Tibial nerve (tissue), 4 donors: ENCODE data around the gene ZNF467. TPM values are rescaled to one million over a fixed set of nuclear protein-coding genes. Genes with fewer than 3 reads are reported as not detected.

Source experiments
- DNase-seq, 2 donors: peaks; one replicate each; pipeline ENCODE4 v3.0.0-alpha.2; 2019; ENCODE audit warnings: low spot score in 2 of 2
- H3K27ac ChIP-seq, 4 donors: fragments of 200-600 bp; sonication (generic) in 3 of 4; one replicate each; pipeline ENCODE4 v1.5.1; 2017 to 2019; ENCODE audit warnings: mild to moderate bottlenecking in 1 of 4
- H3K27me3 ChIP-seq, 2 donors: fragments of 200-600 bp; sonication (generic) in 1 of 2; one replicate each; pipeline versions ENCODE4 v1.5.1 to v1.6.0; 2017 to 2019
- H3K36me3 ChIP-seq, 3 donors: fragments of 200-600 bp; sonication (generic); one replicate each; pipeline ENCODE4 v1.5.1; 2018 to 2019
- H3K4me1 ChIP-seq, 4 donors: fragments of 200-600 bp; sonication (generic) in 3 of 4; one replicate each; pipeline ENCODE4 v1.5.1; 2017 to 2019
- H3K4me3 ChIP-seq, 4 donors: fragments of 200-600 bp; sonication (generic) in 3 of 4; one replicate each; pipeline ENCODE4 v1.5.1; 2017 to 2019; ENCODE audit warnings: mild to moderate bottlenecking in 1 of 4, moderate library complexity in 1 of 4
- H3K9me3 ChIP-seq, 4 donors: fragments of 200-600 bp; sonication (generic) in 3 of 4; one replicate each; pipeline ENCODE4 v1.5.1; 2017 to 2019
- CTCF ChIP-seq, 5 experiments: fragments of 200-600 bp in 3 of 5; fragments of 450-650 bp in 2 of 5; sonication (generic) in 3 of 5; IDR thresholded peaks; one replicate each; pipeline ENCODE4 v1.5.1; 2016 to 2019; ENCODE audit warnings: antibody characterized with exemption in 5 of 5, mild to moderate bottlenecking in 3 of 5, moderate library complexity in 2 of 5
- EP300 ChIP-seq, 2 donors: sonication (generic); formaldehyde crosslinking; IDR thresholded peaks; one replicate each; pipeline ENCODE4 v1.6.1; 2017; ENCODE audit warnings: antibody characterized with exemption in 2 of 2, mild to moderate bottlenecking in 1 of 2
- POLR2A ChIP-seq, 2 donors: fragments of 450-650 bp; IDR thresholded peaks; one replicate each; pipeline ENCODE4 v1.6.1; 2017; ENCODE audit warnings: antibody characterized with exemption in 2 of 2, mild to moderate bottlenecking in 2 of 2, moderate library complexity in 2 of 2
- WGBS, 2 donors: methylation state at CpG; one replicate each; pipeline ENCODE4 v1.1.5; 2018; 5-methylcytosine and 5-hydroxymethylcytosine counted together
- total RNA-seq, 4 donors: library from RNA; depleted of rRNA; stranded (reverse); fragments of >200 nt; gene quantifications; one replicate each; pipeline ENCODE4 v1.1.0, GENCODE V29; 2016

Gene ZNF467
- total RNA-seq, 4 donors from 2014 or later, result 3.3 to 15.9 (median 5.5) TPM

GRCh38 chr7:149801002-149801566 is 27.7 kb upstream of the ZNF467 start:
- Histone ChIP-seq H3K27me3 (no peaks in the 10 kb centered on the region), H3K4me3 (no peak overlapping the region), H3K4me1 (no peaks in the 10 kb centered on the region), H3K27ac (no peak overlapping the region), H3K36me3 (no peaks in the 10 kb centered on the region), H3K9me3 (no peaks in the 10 kb centered on the region)
- WGBS, 2 donors, result 96 to 97% methylated on average over 2 of the region's 2 CpGs
- DNase-seq, result no peak
- TF ChIP-seq EP300 (IDR thresholded peaks at IDR 0.05) (no peak), CTCF (IDR thresholded peaks at IDR 0.05) (no peak), POLR2A (IDR thresholded peaks at IDR 0.05) (no peak)

- WGBS, 2 donors, result 90 to 98% methylated on average over 13 of the region's 13 CpGs
- no peak for DNase-seq
- Histone ChIP-seq H3K9me3 (no peaks in the 10 kb centered on the region), H3K36me3 (no peaks in the 10 kb centered on the region), H3K4me3 (no peak overlapping the region), H3K27me3 (no peaks in the 10 kb centered on the region), H3K4me1 (no peaks in the 10 kb centered on the region), H3K27ac (no peak overlapping the region)
- no peak for TF ChIP-seq EP300 (IDR thresholded peaks at IDR 0.05)
- no peak for TF ChIP-seq CTCF (IDR thresholded peaks at IDR 0.05)
- no peak for TF ChIP-seq POLR2A (IDR thresholded peaks at IDR 0.05)
Observed at GRCh38 chr7:149800169-149800555, 26.8 kb upstream of the ZNF467 start.

GRCh38 chr7:149799397-149800168 is 26.2 kb upstream of the ZNF467 start:
- H3K27ac ChIP-seq, result no peak overlapping the region
- H3K9me3 ChIP-seq, result no peaks in the 10 kb centered on the region
- WGBS, 2 donors, result 59 to 61% methylated on average over 7 to 8 of the region's 8 CpGs
- H3K27me3 ChIP-seq, result no peaks in the 10 kb centered on the region
- H3K4me1 ChIP-seq, result no peaks in the 10 kb centered on the region
- H3K36me3 ChIP-seq, result no peaks in the 10 kb centered on the region
- TF ChIP-seq CTCF (IDR thresholded peaks at IDR 0.05), result peak in 1 of 5 experiments; percentile 32
- TF ChIP-seq POLR2A (IDR thresholded peaks at IDR 0.05), result no peak
- TF ChIP-seq EP300 (IDR thresholded peaks at IDR 0.05), result no peak
- peak in 1 of 2 donors; percentile 12 for DNase-seq
- no peak overlapping the region for H3K4me3 ChIP-seq

GRCh38 chr7:149797771-149798170 is 24.4 kb upstream of the ZNF467 start:
- H3K27me3 ChIP-seq, result no peaks in the 10 kb centered on the region
- H3K4me3 ChIP-seq, result no peak overlapping the region
- H3K27ac ChIP-seq, result no peak overlapping the region
- no peak for TF ChIP-seq EP300 (IDR thresholded peaks at IDR 0.05)
- TF ChIP-seq POLR2A (IDR thresholded peaks at IDR 0.05), result no peak
- TF ChIP-seq CTCF (IDR thresholded peaks at IDR 0.05), result no peak
- no peak for DNase-seq
- 82 to 86% methylated on average over 7 of the region's 7 CpGs for WGBS, 2 donors
- H3K4me1 ChIP-seq, result no peaks in the 10 kb centered on the region
- no peaks in the 10 kb centered on the region for H3K36me3 ChIP-seq
- no peaks in the 10 kb centered on the region for H3K9me3 ChIP-seq

- no peak overlapping the region for H3K27ac ChIP-seq
Observed at GRCh38 chr7:149796287-149796860, 23.0 kb upstream of the ZNF467 start.

More at GRCh38 chr7:149796287-149796860, 23.0 kb upstream of the ZNF467 start:
- peaks cover 0 to 2% of the 10 kb centered on the region in 2 donors for H3K27me3 ChIP-seq
- H3K4me3 ChIP-seq, result no peak overlapping the region
- no peaks in the 10 kb centered on the region for H3K4me1 ChIP-seq
- 82 to 91% methylated on average over 9 to 15 of the region's 19 CpGs for WGBS, 2 donors
- no peaks in the 10 kb centered on the region for H3K36me3 ChIP-seq
- H3K9me3 ChIP-seq, result no peaks in the 10 kb centered on the region
- no peak for DNase-seq
- TF ChIP-seq POLR2A (IDR thresholded peaks at IDR 0.05), result no peak
- TF ChIP-seq CTCF (IDR thresholded peaks at IDR 0.05), result no peak
- TF ChIP-seq EP300 (IDR thresholded peaks at IDR 0.05), result no peak
